ENCODE measurements around the gene NANOS1.

Gene NANOS1

GRCh38 chr10:119003572-119004289, 25.8 kb upstream of the NANOS1 start:
- no peak for TF ChIP-seq CTCF (IDR thresholded peaks at IDR 0.05; ENCODE audit: unreplicated experiment in 3 of 3)
- Mint-ChIP-seq H3K27ac (no peak overlapping the region), H3K27me3 (ENCODE audit: low read depth) (peaks cover 17% of the 10 kb centered on the region), H3K9me3 (peaks cover 3% of the 10 kb centered on the region), H3K4me3 (peak overlapping the region in 2 of 3 experiments; percentile 6 to 70), H3K4me1 (peaks cover 42% of the 10 kb centered on the region), H3K36me3 (ENCODE audit: low read depth) (no peaks in the 10 kb centered on the region)

GRCh38 chr10:119005362-119006043, 24.0 kb upstream of the NANOS1 start:
- H3K27ac Mint-ChIP-seq = no peak overlapping the region
- H3K4me3 Mint-ChIP-seq = peak overlapping the region in 1 of 3 experiments; percentile 72
- no peaks in the 10 kb centered on the region for H3K36me3 Mint-ChIP-seq (ENCODE audit: low read depth)
- TF ChIP-seq CTCF (IDR thresholded peaks at IDR 0.05; ENCODE audit: unreplicated experiment in 3 of 3) = no peak
- peaks cover 42% of the 10 kb centered on the region for H3K4me1 Mint-ChIP-seq
- H3K9me3 Mint-ChIP-seq = peaks cover 3% of the 10 kb centered on the region
- peaks cover 21% of the 10 kb centered on the region for H3K27me3 Mint-ChIP-seq (ENCODE audit: low read depth)

- H3K27me3 Mint-ChIP-seq (ENCODE audit: low read depth) = peaks cover 24% of the 10 kb centered on the region
- peaks cover 36% of the 10 kb centered on the region for H3K4me1 Mint-ChIP-seq
- no peaks in the 10 kb centered on the region for H3K36me3 Mint-ChIP-seq (ENCODE audit: low read depth)
- no peak for TF ChIP-seq CTCF (IDR thresholded peaks at IDR 0.05; ENCODE audit: unreplicated experiment in 3 of 3)
- no peaks in the 10 kb centered on the region for H3K9me3 Mint-ChIP-seq
- peak overlapping the region in 2 of 3 experiments; percentile 7 to 51 for H3K27ac Mint-ChIP-seq
- H3K4me3 Mint-ChIP-seq = peak overlapping the region in 1 of 3 experiments; percentile 72
Measured at GRCh38 chr10:119006451-119007210, 22.9 kb upstream of the NANOS1 start.

- TF ChIP-seq CTCF (IDR thresholded peaks at IDR 0.05; ENCODE audit: unreplicated experiment in 3 of 3) = no peak
- Mint-ChIP-seq H3K4me1 (peaks cover 31% of the 10 kb centered on the region), H3K27ac (peak overlapping the region in 2 of 3 experiments; percentile 7 to 51), H3K27me3 (ENCODE audit: low read depth) (peaks cover 20% of the 10 kb centered on the region), H3K36me3 (ENCODE audit: low read depth) (no peaks in the 10 kb centered on the region), H3K4me3 (peak overlapping the region in 1 of 3 experiments; percentile 72), H3K9me3 (no peaks in the 10 kb centered on the region)
Measured at GRCh38 chr10:119007211-119007574, 22.3 kb upstream of the NANOS1 start.

- Mint-ChIP-seq H3K36me3 (ENCODE audit: low read depth) (peaks cover 4% of the 10 kb centered on the region), H3K9me3 (peaks cover 3% of the 10 kb centered on the region), H3K4me3 (peak overlapping the region in 1 of 3 experiments; percentile 31), H3K4me1 (peaks cover 5% of the 10 kb centered on the region), H3K27ac (no peak overlapping the region), H3K27me3 (ENCODE audit: low read depth) (peaks cover 20% of the 10 kb centered on the region)
- no peak for TF ChIP-seq CTCF (IDR thresholded peaks at IDR 0.05; ENCODE audit: unreplicated experiment in 3 of 3)
Measured at GRCh38 chr10:119020627-119020946, 8.9 kb upstream of the NANOS1 start.
